KG1 (cell line): ENCODE data around the gene GRAMD4.

ENCODE experiments used
- DNase-seq: peaks from one replicate; lab custom pipeline; 2025; lab: John Stamatoyannopoulos, UW

Gene GRAMD4

DNA sequence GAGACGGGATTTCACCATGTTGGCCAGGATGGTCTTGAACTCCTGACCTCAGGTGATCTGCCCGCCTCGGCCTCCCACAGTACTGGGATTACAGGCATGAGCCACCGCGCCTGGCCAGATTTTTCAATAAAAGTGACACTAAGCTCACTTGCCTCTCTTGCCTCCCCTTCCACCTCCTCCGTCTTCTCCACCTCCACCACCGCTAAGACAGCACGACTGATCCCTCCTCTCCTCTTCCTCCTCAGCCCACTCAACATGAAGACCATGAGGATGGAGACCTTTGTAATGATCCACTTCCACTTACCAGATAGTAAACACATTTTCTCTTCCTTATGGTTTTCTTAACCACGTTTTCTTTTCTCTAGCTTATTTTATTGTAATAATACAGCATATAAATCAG lies 103.7 kb downstream of the GRAMD4 start:
- no peak for DNase-seq

DNA sequence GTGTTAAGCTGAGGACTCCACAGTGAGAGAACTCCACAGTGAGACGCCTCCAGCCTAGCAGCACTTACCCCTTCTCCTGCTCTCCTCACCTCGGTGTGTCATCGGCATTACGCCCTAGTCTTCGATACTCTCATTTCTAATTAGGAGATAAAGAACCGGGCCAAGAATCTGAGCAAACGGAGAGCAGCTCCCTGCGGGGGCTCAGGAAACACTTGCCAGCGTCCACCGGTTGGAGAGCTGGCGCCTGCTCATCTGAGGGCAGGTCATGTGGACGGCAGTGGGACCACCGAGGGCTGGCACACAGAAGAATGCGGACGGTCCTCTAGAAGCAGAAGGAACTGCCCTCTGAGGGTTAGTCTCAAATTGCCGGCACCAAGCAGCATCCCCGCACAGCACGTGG lies 104.9 kb downstream of the GRAMD4 start:
- no peak for DNase-seq

DNA sequence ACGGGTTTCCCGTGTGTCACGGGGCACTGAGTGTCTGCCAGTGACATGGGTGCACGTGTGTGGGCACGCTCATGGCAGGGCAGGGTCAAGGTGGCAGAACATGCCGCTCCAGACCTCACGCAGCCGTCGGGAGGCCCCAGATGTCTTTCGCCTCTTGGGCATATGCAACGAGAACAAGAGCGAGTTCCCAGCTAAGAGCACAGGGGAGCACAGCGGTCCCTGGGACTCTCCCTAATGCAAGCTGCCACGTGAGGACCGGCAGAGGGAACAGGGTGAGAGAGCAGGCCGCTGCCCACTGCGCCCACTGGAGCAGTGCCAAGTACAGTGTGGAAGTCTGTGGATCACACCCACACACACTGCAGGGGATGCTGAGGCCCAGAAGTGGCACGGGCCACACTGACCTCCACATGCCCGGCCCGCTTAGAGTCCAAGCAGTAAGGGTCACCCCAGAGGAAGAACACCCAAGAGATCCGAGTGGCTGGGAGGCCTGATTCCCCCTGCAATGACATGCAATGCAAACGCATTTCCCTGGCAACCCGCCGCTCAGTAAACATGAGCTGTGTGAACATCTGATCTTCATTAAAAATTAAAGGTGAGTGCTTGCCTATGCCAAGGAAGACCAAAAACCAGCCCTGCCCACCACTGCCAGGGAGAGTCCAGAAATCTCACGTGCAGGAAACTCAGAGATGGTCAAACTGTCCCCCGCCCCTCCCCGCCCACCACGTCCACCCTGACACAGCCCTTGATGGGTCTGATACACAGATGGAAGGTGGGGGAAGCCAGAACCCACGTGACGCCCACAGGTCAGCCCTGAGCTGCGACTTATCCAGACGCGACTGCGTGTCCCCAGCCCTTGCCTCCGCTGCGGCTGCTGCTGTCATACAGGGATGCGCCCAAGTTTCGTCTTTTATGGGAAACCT lies 106.1 kb downstream of the GRAMD4 start:
- DNase-seq: no peak

DNA sequence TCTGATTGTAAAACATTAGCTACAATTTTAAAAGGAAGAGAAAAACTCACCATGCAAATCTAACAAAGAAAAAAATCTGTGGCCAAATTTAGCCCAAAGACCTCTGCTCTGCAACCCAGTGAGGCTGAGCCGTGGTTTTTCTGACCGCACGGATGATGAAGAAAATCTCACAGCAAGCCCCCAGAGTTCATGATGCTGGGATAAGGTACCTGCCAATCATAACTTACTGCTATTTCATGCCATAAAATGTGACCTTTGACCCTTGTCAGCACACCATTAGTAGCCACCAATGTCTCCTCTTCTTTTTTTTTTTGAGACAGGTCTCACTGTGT lies 106.8 kb downstream of the GRAMD4 start:
- DNase-seq: no peak

DNA sequence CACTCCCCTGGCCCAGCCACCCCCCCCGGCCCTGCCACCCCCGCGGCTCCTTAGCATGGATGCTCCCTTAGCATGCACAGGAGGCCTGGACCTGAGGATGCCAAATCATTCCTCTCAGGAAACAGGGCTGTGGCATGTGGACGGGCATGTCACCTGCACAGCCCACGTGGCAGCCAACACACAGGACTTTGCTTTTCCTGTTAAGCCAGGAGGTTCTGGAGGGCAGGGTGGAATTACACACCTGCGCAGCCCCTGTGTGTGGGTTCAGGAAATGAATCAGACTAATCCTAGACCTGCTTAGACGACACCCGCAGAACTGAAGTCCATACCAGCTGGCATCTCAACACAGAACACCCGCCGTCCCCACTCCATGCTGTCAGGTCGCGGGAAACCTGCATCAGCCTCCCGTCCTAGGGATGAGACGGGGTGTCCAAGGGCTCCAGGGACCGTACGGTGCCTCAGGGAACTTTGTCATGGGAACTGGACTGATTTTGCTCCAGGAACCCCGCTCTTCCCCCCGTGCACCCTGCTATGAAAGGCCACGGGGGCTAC lies 107.7 kb downstream of the GRAMD4 start:
- DNase-seq: no peak

DNA sequence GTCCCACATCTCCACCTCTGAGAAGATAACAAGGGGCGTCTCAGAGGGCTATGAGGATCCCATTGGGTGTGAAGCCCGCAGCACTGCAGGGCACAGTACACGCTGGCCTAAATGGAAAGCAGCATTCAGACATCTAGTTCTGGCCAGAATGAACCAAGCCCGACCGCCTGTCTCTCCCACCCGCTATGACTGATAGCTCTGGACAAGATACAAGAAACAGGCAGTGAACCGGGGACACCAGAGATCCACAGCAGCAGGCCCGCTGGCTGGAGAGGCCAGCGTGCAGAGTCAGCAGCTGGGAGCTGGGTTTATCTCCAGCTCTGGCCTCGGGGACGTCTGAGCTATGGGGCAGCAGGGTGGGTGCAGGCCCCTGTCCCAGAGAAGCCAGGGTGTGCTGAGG lies 108.3 kb downstream of the GRAMD4 start:
- no peak for DNase-seq
